ENCODE data around the gene MSANTD1.
"Not testable (repeated sequence)": the region's sequence is repeated elsewhere in the genome, so short reads cannot be mapped to it uniquely, and the experiment has no call there.

MSANTD1 gene

DNA sequence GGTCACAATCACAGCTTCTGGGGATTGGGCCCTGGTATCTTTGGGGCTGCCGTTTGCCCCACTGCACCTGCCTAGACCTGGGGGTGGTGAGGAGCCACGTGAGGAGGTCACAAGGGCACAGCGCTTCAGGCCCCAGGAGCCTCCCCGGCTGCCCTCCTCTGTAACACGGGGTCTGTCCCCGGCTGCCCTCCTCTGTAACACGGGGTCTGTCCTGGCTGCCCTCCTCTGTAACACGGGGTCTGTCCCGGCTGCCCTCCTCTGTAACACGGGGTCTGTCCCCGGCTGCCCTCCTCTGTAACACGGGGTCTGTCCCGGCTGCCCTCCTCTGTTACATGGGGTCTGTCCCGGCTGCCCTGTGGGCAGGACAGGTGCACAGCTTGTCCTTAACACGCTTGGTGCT, 51.9 kb downstream of the MSANTD1 start:
- in situ Hi-C loops (cut with MboI; ENCODE audit: low sequenced_read_pairs), result not testable (repeated sequence)

- in situ Hi-C loops (cut with MboI; ENCODE audit: low sequenced_read_pairs), result no loop called here
These were observed 52.7 kb downstream of the MSANTD1 start for GRCh38 chr4:3301450-3302172.

DNA sequence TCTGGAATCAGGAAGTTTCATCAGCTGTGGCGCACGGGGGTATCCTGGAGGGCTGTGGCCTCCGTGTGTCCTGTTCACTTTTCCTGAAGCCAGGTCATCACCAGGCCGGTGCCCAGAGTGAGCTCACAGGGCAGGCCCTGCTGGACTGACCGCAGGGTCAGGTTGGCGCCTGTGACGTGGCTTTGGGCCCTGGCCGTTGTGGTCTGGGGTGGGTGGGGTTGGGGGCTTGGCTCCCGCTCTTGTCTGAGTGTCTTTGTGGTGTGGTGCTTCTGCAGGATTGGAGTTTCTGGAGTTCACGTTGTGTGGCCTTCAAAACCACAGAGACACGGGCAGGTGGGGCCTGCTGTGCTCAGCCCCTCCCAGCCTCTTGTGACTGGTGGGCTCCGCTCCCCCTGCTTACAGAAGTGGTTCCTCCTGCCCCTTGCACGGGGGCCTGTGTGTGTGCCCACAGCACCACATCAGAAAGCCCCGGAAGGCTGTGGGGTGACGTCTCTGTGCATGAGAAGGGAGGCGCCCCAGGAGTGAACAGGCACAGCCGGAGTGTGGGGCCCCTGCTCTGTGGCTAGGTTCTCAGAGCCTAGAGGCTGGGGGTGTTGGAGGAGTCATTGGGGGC, 53.3 kb downstream of the MSANTD1 start:
- in situ Hi-C loops (cut with MboI; ENCODE audit: low sequenced_read_pairs), result no loop called here

- in situ Hi-C loops (cut with MboI; ENCODE audit: low sequenced_read_pairs), result no loop called here
These were observed 54.0 kb downstream of the MSANTD1 start for GRCh38 chr4:3302786-3303564.

- in situ Hi-C loops (cut with MboI; ENCODE audit: low sequenced_read_pairs), result no loop called here
These were observed 54.5 kb downstream of the MSANTD1 start for GRCh38 chr4:3303565-3303824.

- in situ Hi-C loops (cut with MboI; ENCODE audit: low sequenced_read_pairs), result no loop called here
These were observed 55.2 kb downstream of the MSANTD1 start for GRCh38 chr4:3303923-3304710.

DNA sequence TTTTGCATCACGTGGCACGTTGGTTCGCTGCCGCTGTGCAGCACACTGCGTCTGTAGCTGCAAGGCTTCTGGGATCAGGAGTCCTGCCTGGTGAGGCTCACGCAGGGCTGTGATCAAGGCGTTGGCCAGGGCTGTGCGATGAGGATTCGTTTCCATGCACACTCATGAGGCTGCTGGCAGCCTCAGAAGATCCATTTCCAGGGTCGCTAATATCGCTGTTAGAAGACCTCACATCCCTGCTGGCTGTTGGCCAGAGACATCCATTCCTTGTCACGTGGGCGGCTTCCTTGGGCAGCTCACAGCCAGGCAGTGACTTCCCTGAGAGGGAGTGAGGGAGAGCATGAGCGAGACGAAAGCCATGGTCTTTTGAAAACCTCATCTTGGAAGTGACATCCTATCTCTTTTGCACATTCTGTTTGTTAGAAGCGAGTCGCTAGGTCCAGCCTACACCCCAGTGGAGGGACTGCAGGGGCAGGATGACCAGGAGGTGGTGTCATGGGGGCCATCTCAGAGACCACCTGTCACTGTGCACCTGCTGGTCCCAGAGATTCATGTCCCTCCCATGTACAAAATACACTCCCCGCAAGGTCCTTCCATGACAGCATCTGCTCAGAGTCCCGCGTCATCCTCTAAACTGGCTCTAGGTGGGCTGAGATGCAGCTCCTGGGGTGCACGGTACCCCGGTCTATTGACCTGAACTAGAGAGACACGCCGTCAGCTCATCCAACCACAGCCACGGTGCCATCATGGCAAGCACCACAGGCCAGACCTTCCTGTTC, 56.1 kb downstream of the MSANTD1 start:
- in situ Hi-C loops (cut with MboI; ENCODE audit: low sequenced_read_pairs), result no loop called here

- in situ Hi-C loops (cut with MboI; ENCODE audit: low sequenced_read_pairs), result no loop called here
These were observed 56.8 kb downstream of the MSANTD1 start for GRCh38 chr4:3305610-3306371.
